GM18499 (cell line): ENCODE results near the gene HMG20A.
A peak's percentile ranks its signal among the peaks of the same experiment; 100 is the strongest.

ENCODE experiments used
- ATAC-seq: cut with Tn5 transposase; IDR thresholded peaks from one replicate; pipeline ENCODE4 v1.9.1; 2021; ENCODE audit warnings: moderate number of reproducible peaks; ENCODE audit not compliant: insufficient read depth, unreplicated experiment

Gene HMG20A

GRCh38 chr15:77420610-77421369, at the start of gene HMG20A:
TSS of gene HMG20A (plus strand) at chr15:77420888. CDS start at chr15:77458408, 37,520 bp downstream.
- ATAC-seq = peak; percentile 36

GRCh38 chr15:77371850-77372563, 48.7 kb upstream of the HMG20A start:
- ATAC-seq = no peak

DNA sequence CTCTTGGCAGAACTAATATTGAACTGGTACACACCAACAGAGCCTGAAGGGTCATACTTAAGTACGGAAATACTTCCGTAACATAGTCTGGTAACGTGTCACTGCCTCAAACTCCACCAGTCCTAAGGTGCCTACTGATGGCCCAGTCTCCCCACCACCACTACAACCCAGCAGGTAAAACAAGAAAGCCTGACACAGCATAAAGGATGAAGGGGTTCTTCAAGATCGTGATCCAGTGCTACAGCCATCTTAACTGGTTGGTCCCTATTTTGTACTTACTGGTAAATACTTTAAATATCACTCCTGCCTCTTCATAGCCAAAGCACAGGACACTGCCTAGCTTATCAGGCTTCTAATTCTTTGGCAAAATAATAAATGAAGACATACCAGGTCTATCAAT, 47.2 kb upstream of the HMG20A start:
- no peak for ATAC-seq

- no peak for ATAC-seq
Measured at GRCh38 chr15:77375133-77375532, 45.6 kb upstream of the HMG20A start.

GRCh38 chr15:77376770-77377169, 43.9 kb upstream of the HMG20A start:
- ATAC-seq = no peak

- no peak for ATAC-seq
Measured at GRCh38 chr15:77380033-77380432, 40.7 kb upstream of the HMG20A start.

- ATAC-seq = no peak
Measured at GRCh38 chr15:77384086-77384485, 36.6 kb upstream of the HMG20A start.

DNA sequence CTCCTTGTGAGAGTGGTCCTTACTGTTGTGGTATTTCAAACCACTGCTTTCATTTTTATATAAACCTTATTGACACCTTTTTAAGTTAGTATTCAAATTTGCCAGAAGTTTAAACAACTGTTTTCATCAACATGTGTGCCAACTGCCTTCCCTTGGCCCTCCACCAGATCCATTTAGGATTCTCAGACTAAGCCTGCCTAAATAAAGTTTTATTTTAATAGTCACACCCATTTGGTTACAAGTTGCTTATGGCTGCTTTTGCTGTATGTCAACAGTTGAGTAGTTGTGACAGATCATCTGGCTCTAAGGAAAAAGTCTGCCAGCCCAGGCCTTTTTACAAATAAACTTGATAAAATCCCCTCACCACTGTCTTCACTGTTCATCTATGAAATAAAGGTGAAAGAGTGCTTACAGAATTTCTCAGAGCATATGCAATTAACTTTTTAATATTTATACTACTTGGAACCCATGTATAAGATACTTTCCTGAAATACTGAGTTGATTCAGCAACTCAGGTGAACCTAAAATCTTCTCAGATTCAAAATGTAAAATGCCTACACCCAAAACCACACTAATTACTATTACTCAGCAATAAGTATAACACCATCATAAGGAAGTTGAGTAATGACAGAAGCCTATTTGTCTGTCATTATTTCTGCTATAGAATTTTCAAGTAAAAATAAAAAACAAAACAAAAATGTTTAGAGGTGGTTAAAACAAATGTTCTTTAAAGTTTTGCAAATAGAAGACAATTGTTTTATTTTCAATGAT, 35.9 kb upstream of the HMG20A start:
- ATAC-seq = no peak

- ATAC-seq = no peak
Measured at GRCh38 chr15:77386626-77387025, 34.1 kb upstream of the HMG20A start.

- no peak for ATAC-seq
Measured at GRCh38 chr15:77387365-77388105, 33.2 kb upstream of the HMG20A start.

DNA sequence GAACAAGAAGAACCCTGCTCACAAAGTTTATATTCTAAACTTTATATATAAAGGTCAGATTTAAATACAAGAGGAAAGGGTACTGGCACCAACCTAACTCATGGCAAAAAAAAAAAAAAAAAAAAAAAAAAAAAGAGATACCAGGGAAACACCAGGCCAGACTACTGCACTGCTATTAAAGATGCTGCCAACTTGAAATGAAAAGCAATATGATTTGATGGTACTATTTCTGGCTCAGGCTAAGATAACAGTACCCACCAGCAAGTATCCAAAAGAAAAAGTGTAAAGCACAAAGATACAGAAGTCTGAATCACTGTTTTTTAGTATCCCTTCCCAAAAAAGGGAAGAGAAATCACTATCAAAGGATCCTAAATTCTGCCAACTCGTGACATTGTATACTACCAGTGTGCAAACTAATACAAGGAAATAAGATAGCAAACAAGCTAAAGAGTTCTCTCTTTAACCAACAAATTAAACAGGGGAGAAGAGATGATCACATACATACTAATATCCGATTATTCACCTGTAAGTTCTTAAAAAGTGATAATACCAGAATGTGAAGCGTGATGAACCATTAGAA, 29.2 kb upstream of the HMG20A start:
- no peak for ATAC-seq

- no peak for ATAC-seq
Measured at GRCh38 chr15:77392762-77393470, 27.8 kb upstream of the HMG20A start.

- no peak for ATAC-seq
Measured at GRCh38 chr15:77393471-77393840, 27.2 kb upstream of the HMG20A start.

DNA sequence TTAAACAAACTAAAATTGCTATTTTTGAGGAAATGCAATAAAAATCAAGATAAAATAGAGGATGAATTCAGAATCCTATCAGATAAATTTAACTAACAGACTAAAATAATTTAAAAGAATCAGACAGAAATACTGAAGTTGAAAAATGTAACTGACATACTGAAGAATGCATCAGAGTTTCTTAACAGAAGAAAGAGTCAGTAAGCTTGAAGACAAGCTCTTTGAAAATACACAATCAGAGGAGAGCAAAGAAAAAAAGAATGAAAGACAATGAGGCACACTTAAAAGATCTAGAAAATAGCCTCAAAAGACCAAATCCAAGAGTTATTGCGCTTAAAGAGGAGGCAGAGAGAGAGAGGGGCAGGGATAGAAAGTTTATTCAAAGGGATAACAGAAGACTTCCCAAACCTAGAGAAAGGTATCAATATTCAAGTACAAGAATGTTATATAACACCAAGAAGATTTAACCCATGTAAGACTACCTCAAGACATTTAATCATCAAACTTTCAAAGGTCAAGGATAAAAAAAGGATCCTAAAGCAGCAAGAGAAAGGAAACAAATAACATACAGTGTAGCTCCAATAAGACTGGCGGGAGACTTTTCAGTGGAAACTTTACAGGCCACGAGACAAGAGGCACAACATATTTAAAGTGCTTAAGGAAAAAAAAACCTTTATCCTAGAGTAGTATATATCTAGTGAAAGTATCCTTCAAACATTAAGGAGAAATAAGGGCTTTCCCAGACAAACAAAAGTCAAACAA, 25.5 kb upstream of the HMG20A start:
- no peak for ATAC-seq

DNA sequence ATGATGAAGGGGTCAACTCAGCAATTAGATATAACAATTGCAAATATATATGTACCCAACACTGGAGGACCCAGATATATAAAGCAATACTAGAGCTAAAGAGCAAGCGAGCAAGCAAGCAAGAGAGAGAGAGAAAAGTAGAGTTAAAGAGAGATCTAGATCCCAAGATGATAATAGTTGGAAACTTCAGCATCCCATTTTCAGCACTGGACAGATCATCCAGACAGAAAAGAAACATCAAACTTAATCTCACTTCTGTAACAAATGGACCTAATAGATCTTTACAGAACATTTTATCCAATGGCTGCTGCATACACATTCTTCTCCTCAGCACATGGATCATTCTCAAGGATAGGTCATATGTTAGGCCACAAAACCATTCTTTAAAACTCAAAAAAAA, 24.0 kb upstream of the HMG20A start:
- ATAC-seq = no peak

- ATAC-seq = no peak
Measured at GRCh38 chr15:77398927-77399326, 21.8 kb upstream of the HMG20A start.

- ATAC-seq = no peak
Measured at GRCh38 chr15:77400258-77400657, 20.4 kb upstream of the HMG20A start.

DNA sequence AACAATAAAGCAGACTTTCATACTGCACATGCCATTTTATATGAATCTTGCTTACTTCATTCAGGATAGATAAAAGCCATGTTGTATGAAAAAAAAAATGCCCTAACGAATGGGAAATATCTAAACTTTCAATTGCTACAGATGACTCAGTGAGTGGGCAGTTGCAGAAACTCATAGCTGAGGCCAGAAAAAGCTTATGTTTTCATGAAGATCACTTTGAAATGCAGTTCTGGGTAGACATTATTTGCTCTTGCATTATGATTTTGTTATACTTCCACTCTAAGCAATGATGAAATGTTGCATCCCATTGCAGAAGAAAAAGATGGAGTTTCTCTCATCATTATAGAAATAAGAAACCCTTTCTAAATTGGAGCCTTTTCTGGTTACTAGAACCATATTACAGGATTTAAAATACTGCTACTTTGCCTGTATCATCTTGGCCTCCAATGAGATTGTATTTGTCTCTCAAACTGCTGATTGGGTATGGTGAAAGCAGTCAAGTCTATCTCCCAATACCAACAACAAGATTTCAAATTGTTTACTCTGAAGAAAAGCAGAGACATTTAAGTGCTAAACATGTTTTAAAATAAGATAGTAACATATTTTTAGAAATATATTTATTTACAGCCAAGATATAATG, 17.8 kb upstream of the HMG20A start:
- no peak for ATAC-seq
